Tibial nerve (tissue), 4 donors: ENCODE results near the gene PARP1. TPM values are rescaled to one million over a fixed set of nuclear protein-coding genes. Genes with fewer than 3 reads are reported as not detected.

ENCODE experiments used
- DNase-seq, 2 donors: peaks; one replicate each; pipeline ENCODE4 v3.0.0-alpha.2; 2019; ENCODE audit warnings: low spot score in 2 of 2
- H3K27ac ChIP-seq, 4 donors: fragments of 200-600 bp; sonication (generic) in 3 of 4; one replicate each; pipeline ENCODE4 v1.5.1; 2017 to 2019; ENCODE audit warnings: mild to moderate bottlenecking in 1 of 4
- H3K27me3 ChIP-seq, 2 donors: fragments of 200-600 bp; sonication (generic) in 1 of 2; one replicate each; pipeline versions ENCODE4 v1.5.1 to v1.6.0; 2017 to 2019
- H3K36me3 ChIP-seq, 3 donors: fragments of 200-600 bp; sonication (generic); one replicate each; pipeline ENCODE4 v1.5.1; 2018 to 2019
- H3K4me1 ChIP-seq, 4 donors: fragments of 200-600 bp; sonication (generic) in 3 of 4; one replicate each; pipeline ENCODE4 v1.5.1; 2017 to 2019
- H3K4me3 ChIP-seq, 4 donors: fragments of 200-600 bp; sonication (generic) in 3 of 4; one replicate each; pipeline ENCODE4 v1.5.1; 2017 to 2019; ENCODE audit warnings: mild to moderate bottlenecking in 1 of 4, moderate library complexity in 1 of 4
- H3K9me3 ChIP-seq, 4 donors: fragments of 200-600 bp; sonication (generic) in 3 of 4; one replicate each; pipeline ENCODE4 v1.5.1; 2017 to 2019
- EP300 ChIP-seq, 2 donors: sonication (generic); formaldehyde crosslinking; IDR thresholded peaks; one replicate each; pipeline ENCODE4 v1.6.1; 2017; ENCODE audit warnings: antibody characterized with exemption in 2 of 2, mild to moderate bottlenecking in 1 of 2
- POLR2A ChIP-seq, 2 donors: fragments of 450-650 bp; IDR thresholded peaks; one replicate each; pipeline ENCODE4 v1.6.1; 2017; ENCODE audit warnings: antibody characterized with exemption in 2 of 2, mild to moderate bottlenecking in 2 of 2, moderate library complexity in 2 of 2
- WGBS, 2 donors: methylation state at CpG; one replicate each; pipeline ENCODE4 v1.1.5; 2018; 5-methylcytosine and 5-hydroxymethylcytosine counted together
- total RNA-seq, 4 donors: library from RNA; depleted of rRNA; stranded (reverse); fragments of >200 nt; gene quantifications; one replicate each; pipeline ENCODE4 v1.1.0, GENCODE V29; 2016
- TF ChIP-seq, protein P1 (sequence below), 5 experiments: fragments of 200-600 bp in 3 of 5; fragments of 450-650 bp in 2 of 5; sonication (generic) in 3 of 5; IDR thresholded peaks; one replicate each; pipeline ENCODE4 v1.5.1; 2016 to 2019; ENCODE audit warnings: antibody characterized with exemption in 5 of 5, mild to moderate bottlenecking in 3 of 5, moderate library complexity in 2 of 5

The PARP1 gene
- total RNA-seq, 4 donors from 2014 or later: 91.5 to 117 (median 99.5) TPM

DNA sequence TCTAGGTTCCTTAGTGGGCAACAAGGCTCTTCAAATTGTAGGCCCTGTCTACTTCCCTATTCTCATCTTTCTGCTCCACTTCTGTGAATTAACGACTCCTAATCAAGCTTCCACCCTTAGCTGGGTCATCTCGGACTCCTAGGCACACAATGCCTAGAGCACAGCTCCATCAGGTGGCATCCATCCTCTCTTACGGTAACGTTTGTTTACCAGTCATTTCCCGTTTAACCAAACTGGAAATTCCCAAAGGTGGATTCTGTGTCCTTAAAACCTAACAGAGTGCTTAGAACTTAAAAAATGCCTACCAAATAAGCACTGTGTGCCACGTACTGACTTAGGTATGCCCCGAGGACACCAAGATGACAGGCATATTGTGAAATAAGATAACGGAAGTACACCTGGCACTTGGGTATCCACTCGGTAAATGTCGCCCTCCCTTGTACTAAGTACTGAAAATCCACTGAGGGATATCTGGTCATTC is 1.5 kb downstream of the PARP1 start:
- H3K4me1 ChIP-seq: peaks cover 0 to 56% (median 42%) of the 10 kb centered on the region in 4 donors

DNA sequence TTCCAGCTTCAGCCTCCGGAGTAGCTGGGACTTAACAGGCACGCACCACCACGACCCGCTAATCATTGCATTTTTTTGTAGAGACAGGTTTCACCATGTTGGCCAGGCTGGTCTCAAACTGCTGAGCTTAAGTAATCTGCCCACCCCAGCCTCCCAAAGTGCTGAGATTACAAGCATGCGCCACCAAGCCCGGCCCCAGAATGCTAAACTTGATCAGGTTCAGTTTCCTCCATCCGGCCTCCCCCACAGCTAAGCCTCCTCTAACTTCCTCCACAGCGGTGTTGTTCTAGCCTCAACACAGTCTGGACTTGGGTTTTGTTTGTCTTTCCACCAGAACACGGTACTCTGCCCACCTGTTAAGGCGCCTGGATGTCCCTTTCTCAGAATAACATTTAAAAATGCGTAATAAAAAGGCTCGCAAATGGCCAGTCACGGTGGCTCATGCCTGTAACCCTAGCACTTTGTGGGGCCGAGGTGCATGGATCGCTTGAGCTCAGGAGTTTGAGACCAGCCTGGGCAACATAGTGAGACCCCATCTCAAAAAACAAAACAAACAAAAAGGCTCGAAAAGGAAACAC is 2.4 kb downstream of the PARP1 start:
- WGBS, 2 donors: 68 to 73% methylated on average over 16 of the region's 16 CpGs
- Histone ChIP-seq H3K4me3 (no peak overlapping the region), H3K9me3 (no peaks in the 10 kb centered on the region), H3K27ac (peak overlapping the region in 1 of 4 donors; percentile 11), H3K4me1 (peaks cover 0 to 64% (median 42%) of the 10 kb centered on the region in 4 donors), H3K27me3 (no peaks in the 10 kb centered on the region), H3K36me3 (peaks cover 4 to 17% (median 7%) of the 10 kb centered on the region in 3 donors)
- DNase-seq: no peak
- TF ChIP-seq, protein P1, sequence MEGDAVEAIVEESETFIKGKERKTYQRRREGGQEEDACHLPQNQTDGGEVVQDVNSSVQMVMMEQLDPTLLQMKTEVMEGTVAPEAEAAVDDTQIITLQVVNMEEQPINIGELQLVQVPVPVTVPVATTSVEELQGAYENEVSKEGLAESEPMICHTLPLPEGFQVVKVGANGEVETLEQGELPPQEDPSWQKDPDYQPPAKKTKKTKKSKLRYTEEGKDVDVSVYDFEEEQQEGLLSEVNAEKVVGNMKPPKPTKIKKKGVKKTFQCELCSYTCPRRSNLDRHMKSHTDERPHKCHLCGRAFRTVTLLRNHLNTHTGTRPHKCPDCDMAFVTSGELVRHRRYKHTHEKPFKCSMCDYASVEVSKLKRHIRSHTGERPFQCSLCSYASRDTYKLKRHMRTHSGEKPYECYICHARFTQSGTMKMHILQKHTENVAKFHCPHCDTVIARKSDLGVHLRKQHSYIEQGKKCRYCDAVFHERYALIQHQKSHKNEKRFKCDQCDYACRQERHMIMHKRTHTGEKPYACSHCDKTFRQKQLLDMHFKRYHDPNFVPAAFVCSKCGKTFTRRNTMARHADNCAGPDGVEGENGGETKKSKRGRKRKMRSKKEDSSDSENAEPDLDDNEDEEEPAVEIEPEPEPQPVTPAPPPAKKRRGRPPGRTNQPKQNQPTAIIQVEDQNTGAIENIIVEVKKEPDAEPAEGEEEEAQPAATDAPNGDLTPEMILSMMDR (IDR thresholded peaks at IDR 0.05): no peak
- TF ChIP-seq EP300 (IDR thresholded peaks at IDR 0.05) (no peak), POLR2A (IDR thresholded peaks at IDR 0.05) (no peak)

More for the DNA sequence above, 1.5 kb downstream of the PARP1 start:
- WGBS, 2 donors: 30 to 35% methylated on average over 10 of the region's 10 CpGs
- H3K4me3 ChIP-seq: peak overlapping the region; percentile 67 to 84 (median 80)
- H3K27ac ChIP-seq: peak overlapping the region in 2 of 4 donors; percentile 82
- TF ChIP-seq, protein P1 (IDR thresholded peaks at IDR 0.05): no peak
- TF ChIP-seq POLR2A (IDR thresholded peaks at IDR 0.05) (no peak), EP300 (IDR thresholded peaks at IDR 0.05) (no peak)
- no peaks in the 10 kb centered on the region for H3K9me3 ChIP-seq
- no peak for DNase-seq
- peaks cover 0 to 7% (median 0%) of the 10 kb centered on the region in 3 donors for H3K36me3 ChIP-seq
- no peaks in the 10 kb centered on the region for H3K27me3 ChIP-seq

DNA sequence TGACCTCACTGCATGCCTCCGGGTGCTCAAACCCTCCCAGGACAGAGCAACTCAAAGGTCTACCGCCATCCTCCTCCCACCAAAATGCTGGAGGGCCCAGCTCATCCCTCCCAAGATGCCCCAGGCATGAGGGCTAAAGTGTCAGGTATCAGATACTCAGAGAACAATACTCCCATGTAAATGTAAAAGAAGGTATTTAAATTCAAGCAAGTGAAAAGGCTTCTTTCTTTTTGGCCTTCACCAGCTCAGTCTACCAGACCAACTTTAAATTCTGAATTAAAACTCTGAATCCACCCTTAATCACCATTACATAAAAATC is 3.0 kb downstream of the PARP1 start:
- peaks cover 4 to 23% (median 10%) of the 10 kb centered on the region in 3 donors for H3K36me3 ChIP-seq
- no peaks in the 10 kb centered on the region for H3K9me3 ChIP-seq
- H3K4me1 ChIP-seq: peaks cover 0 to 65% (median 42%) of the 10 kb centered on the region in 4 donors
- 73 to 83% methylated on average over 1 to 2 of the region's 2 CpGs for WGBS, 2 donors
- no peak overlapping the region for H3K4me3 ChIP-seq
- no peaks in the 10 kb centered on the region for H3K27me3 ChIP-seq
- no peak for DNase-seq
- no peak overlapping the region for H3K27ac ChIP-seq
- TF ChIP-seq EP300 (IDR thresholded peaks at IDR 0.05): no peak
- TF ChIP-seq POLR2A (IDR thresholded peaks at IDR 0.05): no peak
- TF ChIP-seq, protein P1 (IDR thresholded peaks at IDR 0.05): no peak

DNA sequence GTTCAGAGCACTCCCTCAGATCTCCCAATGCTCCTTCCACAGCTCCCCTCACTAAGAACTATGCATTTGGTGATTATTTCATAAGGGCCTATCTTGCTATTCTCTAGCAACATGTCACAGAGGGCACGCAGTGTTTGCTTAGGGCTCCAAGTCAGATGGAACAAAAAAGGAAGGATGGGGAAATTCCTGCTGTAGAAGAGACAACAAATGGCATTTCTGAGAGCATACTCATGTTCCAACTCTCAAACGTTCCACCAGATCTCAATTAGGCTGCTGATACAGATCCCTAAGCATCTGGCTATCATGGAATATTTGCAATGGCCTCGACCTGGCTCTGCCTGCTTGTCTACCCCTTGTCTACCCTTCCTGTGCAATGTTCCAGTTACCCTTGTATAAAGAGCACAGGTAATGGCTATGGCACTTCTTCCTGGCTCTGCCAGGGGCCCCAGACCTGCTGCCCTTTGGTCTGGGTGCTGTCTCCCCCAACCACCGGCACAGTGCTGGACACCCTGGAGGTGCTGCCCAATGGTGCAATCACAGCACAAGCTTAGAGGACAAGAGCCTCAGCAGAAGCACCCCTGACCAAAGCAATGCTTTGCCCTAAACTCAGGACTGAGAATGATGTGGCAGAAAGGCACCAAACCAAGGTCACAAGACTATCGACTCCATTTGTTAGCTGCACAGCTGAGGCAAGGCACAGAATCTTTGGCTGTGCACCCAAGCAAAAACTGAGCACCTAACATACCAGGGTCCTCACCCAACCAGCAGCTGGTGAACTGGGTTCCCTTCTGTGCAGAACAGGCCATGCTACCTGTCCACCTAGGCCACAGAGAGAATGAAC is 3.6 kb downstream of the PARP1 start:
- peaks cover 4 to 29% (median 10%) of the 10 kb centered on the region in 3 donors for H3K36me3 ChIP-seq
- H3K27ac ChIP-seq: peak overlapping the region in 1 of 4 donors; percentile 49
- H3K9me3 ChIP-seq: no peaks in the 10 kb centered on the region
- TF ChIP-seq, protein P1 (IDR thresholded peaks at IDR 0.05): no peak
- no peak for TF ChIP-seq POLR2A (IDR thresholded peaks at IDR 0.05)
- no peak for TF ChIP-seq EP300 (IDR thresholded peaks at IDR 0.05)
- peaks cover 0 to 65% (median 42%) of the 10 kb centered on the region in 4 donors for H3K4me1 ChIP-seq
- no peak for DNase-seq
- no peak overlapping the region for H3K4me3 ChIP-seq
- 52 to 58% methylated on average over 5 of the region's 5 CpGs for WGBS, 2 donors
- H3K27me3 ChIP-seq: no peaks in the 10 kb centered on the region
